ENCODE data around the gene SMARCE1.

Gene SMARCE1

GRCh38 chr17:40580140-40580539 is 67.5 kb downstream of the SMARCE1 start:
- peaks cover 19% of the 10 kb centered on the region for H3K9me3 Mint-ChIP-seq
- H3K36me3 Mint-ChIP-seq (ENCODE audit: low read depth): no peaks in the 10 kb centered on the region
- no peaks in the 10 kb centered on the region for H3K4me1 Mint-ChIP-seq
- no peak overlapping the region for H3K27ac Mint-ChIP-seq
- no peak overlapping the region for H3K4me3 Mint-ChIP-seq
- H3K27me3 Mint-ChIP-seq (ENCODE audit: low read depth): no peaks in the 10 kb centered on the region
- TF ChIP-seq CTCF (IDR thresholded peaks at IDR 0.05; ENCODE audit: unreplicated experiment in 3 of 3): no peak

GRCh38 chr17:40579471-40579870 is 68.1 kb downstream of the SMARCE1 start:
- no peak for TF ChIP-seq CTCF (IDR thresholded peaks at IDR 0.05; ENCODE audit: unreplicated experiment in 3 of 3)
- Mint-ChIP-seq H3K4me3 (no peak overlapping the region), H3K36me3 (ENCODE audit: low read depth) (no peaks in the 10 kb centered on the region), H3K9me3 (peaks cover 18% of the 10 kb centered on the region), H3K27me3 (ENCODE audit: low read depth) (no peaks in the 10 kb centered on the region), H3K27ac (no peak overlapping the region), H3K4me1 (no peaks in the 10 kb centered on the region)

- Mint-ChIP-seq H3K36me3 (ENCODE audit: low read depth) (no peaks in the 10 kb centered on the region), H3K9me3 (peaks cover 28% of the 10 kb centered on the region), H3K4me1 (no peaks in the 10 kb centered on the region), H3K27ac (no peak overlapping the region), H3K27me3 (ENCODE audit: low read depth) (no peaks in the 10 kb centered on the region), H3K4me3 (no peak overlapping the region)
- no peak for TF ChIP-seq CTCF (IDR thresholded peaks at IDR 0.05; ENCODE audit: unreplicated experiment in 3 of 3)
Observed at GRCh38 chr17:40577611-40578065, 70.0 kb downstream of the SMARCE1 start.

- H3K9me3 Mint-ChIP-seq: peaks cover 34% of the 10 kb centered on the region
- TF ChIP-seq CTCF (IDR thresholded peaks at IDR 0.05; ENCODE audit: unreplicated experiment in 3 of 3): no peak
- H3K4me1 Mint-ChIP-seq: no peaks in the 10 kb centered on the region
- no peak overlapping the region for H3K4me3 Mint-ChIP-seq
- no peak overlapping the region for H3K27ac Mint-ChIP-seq
- H3K27me3 Mint-ChIP-seq (ENCODE audit: low read depth): peaks cover 7% of the 10 kb centered on the region
- H3K36me3 Mint-ChIP-seq (ENCODE audit: low read depth): no peaks in the 10 kb centered on the region
Observed at GRCh38 chr17:40576113-40576740, 71.4 kb downstream of the SMARCE1 start.

Data from nephron (organoid).